ENCODE results near the gene STAG1.
"Not testable (repeated sequence)": the region's sequence is repeated elsewhere in the genome, so short reads cannot be mapped to it uniquely, and the experiment has no call there.

The STAG1 gene

GRCh38 chr3:136645915-136646314 is 106.3 kb downstream of the STAG1 start:
- no peak for DNase-seq (ENCODE audit: low read depth, low spot score)

GRCh38 chr3:136644212-136644611 is 108.0 kb downstream of the STAG1 start:
- no peak for DNase-seq (ENCODE audit: low read depth, low spot score)

- DNase-seq (ENCODE audit: low read depth, low spot score) = not testable (repeated sequence)
These were observed 108.8 kb downstream of the STAG1 start for GRCh38 chr3:136643380-136643779.

GRCh38 chr3:136642711-136643110 is 109.5 kb downstream of the STAG1 start:
- no peak for DNase-seq (ENCODE audit: low read depth, low spot score)

GRCh38 chr3:136639069-136639468 is 113.1 kb downstream of the STAG1 start:
- no peak for DNase-seq (ENCODE audit: low read depth, low spot score)

GRCh38 chr3:136637176-136637575 is 115.0 kb downstream of the STAG1 start:
- DNase-seq (ENCODE audit: low read depth, low spot score) = no peak

GRCh38 chr3:136634821-136635220 is 117.4 kb downstream of the STAG1 start:
- no peak for DNase-seq (ENCODE audit: low read depth, low spot score)

GRCh38 chr3:136632625-136633081 is 119.5 kb downstream of the STAG1 start:
- no peak for DNase-seq (ENCODE audit: low read depth, low spot score)

- DNase-seq (ENCODE audit: low read depth, low spot score) = no peak
These were observed 120.8 kb downstream of the STAG1 start for GRCh38 chr3:136631424-136631823.

- no peak for DNase-seq (ENCODE audit: low read depth, low spot score)
These were observed 121.3 kb downstream of the STAG1 start for GRCh38 chr3:136630915-136631314.

GRCh38 chr3:136626493-136626892 is 125.7 kb downstream of the STAG1 start:
- no peak for DNase-seq (ENCODE audit: low read depth, low spot score)

GRCh38 chr3:136624894-136625815 is 127.0 kb downstream of the STAG1 start:
- no peak for DNase-seq (ENCODE audit: low read depth, low spot score)

- DNase-seq (ENCODE audit: low read depth, low spot score) = no peak
These were observed 127.8 kb downstream of the STAG1 start for GRCh38 chr3:136624371-136624770.

GRCh38 chr3:136621628-136622027 is 130.6 kb downstream of the STAG1 start:
- no peak for DNase-seq (ENCODE audit: low read depth, low spot score)

- no peak for DNase-seq (ENCODE audit: low read depth, low spot score)
These were observed 131.7 kb downstream of the STAG1 start for GRCh38 chr3:136620436-136620835.

GRCh38 chr3:136617969-136618525 is 134.1 kb downstream of the STAG1 start:
- DNase-seq (ENCODE audit: low read depth, low spot score) = not testable (repeated sequence)

- DNase-seq (ENCODE audit: low read depth, low spot score) = no peak
These were observed 135.0 kb downstream of the STAG1 start for GRCh38 chr3:136617198-136617597.

- no peak for DNase-seq (ENCODE audit: low read depth, low spot score)
These were observed 139.7 kb downstream of the STAG1 start for GRCh38 chr3:136612512-136612911.

GRCh38 chr3:136606990-136607389 is 145.2 kb downstream of the STAG1 start:
- DNase-seq (ENCODE audit: low read depth, low spot score) = no peak

- not testable (repeated sequence) for DNase-seq (ENCODE audit: low read depth, low spot score)
These were observed 146.0 kb downstream of the STAG1 start for GRCh38 chr3:136606216-136606615.

GRCh38 chr3:136604961-136605360 is 147.2 kb downstream of the STAG1 start:
- no peak for DNase-seq (ENCODE audit: low read depth, low spot score)

- no peak for DNase-seq (ENCODE audit: low read depth, low spot score)
These were observed 149.4 kb downstream of the STAG1 start for GRCh38 chr3:136602818-136603217.

Data from activated CD4-positive, CD25-positive, alpha-beta regulatory T cell treated with anti-CD3 and anti-CD28 coated beads, Interleukin-2, amount 50 U/mL, for 16 hours (primary cell).